Upper lobe of right lung (tissue), 1 donor: ENCODE data around the gene INTU. TPM values are rescaled to one million over a fixed set of nuclear protein-coding genes. Genes with fewer than 3 reads are reported as not detected.
"Not testable (repeated sequence)": the region's sequence is repeated elsewhere in the genome, so short reads cannot be mapped to it uniquely, and the experiment has no call there.

Experiments used
- ATAC-seq: fragments of 200-7000 bp; cut with Tn5 transposase; one replicate; pipeline ENCODE4 v1.9.1; 2020; ENCODE audit warnings: mild to moderate bottlenecking, moderate library complexity
- DNase-seq: peaks from one replicate; pipeline ENCODE4 v3.0.0-alpha.2; 2020
- H3K27ac ChIP-seq: fragments of 200-600 bp; one replicate; pipeline ENCODE4 v1.8.0; 2022
- H3K27me3 ChIP-seq: fragments of 200-600 bp; one replicate; pipeline ENCODE4 v1.8.0; 2022; ENCODE audit warnings: mild to moderate bottlenecking
- H3K36me3 ChIP-seq: fragments of 200-600 bp; one replicate; pipeline ENCODE4 v1.8.0; 2022
- H3K4me1 ChIP-seq: fragments of 200-600 bp; one replicate; pipeline ENCODE4 v1.8.0; 2022
- H3K4me3 ChIP-seq: fragments of 200-600 bp; one replicate; pipeline ENCODE4 v1.8.0; 2022; ENCODE audit warnings: mild to moderate bottlenecking
- H3K9me3 ChIP-seq: fragments of 200-600 bp; one replicate; pipeline ENCODE4 v1.8.0; 2022
- CTCF ChIP-seq: fragments of 200-600 bp; IDR thresholded peaks from one replicate; pipeline ENCODE4 v1.8.0; 2022; ENCODE audit warnings: antibody characterized with exemption
- intact Hi-C: fragments of 100-400 bp; cut with DNase I; formaldehyde crosslinking; loops from one replicate; pipeline ENCODE4 v1.11.0; 2022
- long read RNA-seq: library from polyadenylated mRNA; unstranded; transcript quantifications from one replicate; pipeline ENCODE4 v2.0.0, GENCODE V29; 2021
- total RNA-seq: library from RNA; stranded (reverse); fragmentation: NEBNext Ultra II Directional; extraction: Animal tissue kit (Norgen Biotek cat#: 25700); gene quantifications from one replicate; pipeline ENCODE4 v1.2.1, GENCODE V29; 2021
- donor health status: DM: no; HTN: yes; CAD: no; lungs with severe emphysema.

Gene INTU
- 11.4 TPM for total RNA-seq
- long read RNA-seq, partial matches to known transcripts = 1 of 4 reads
- long read RNA-seq, other reads (novel, unspliced or antisense) = 3 of 4 reads

GRCh38 chr4:127632420-127633403 lies at the start of gene INTU:
TSS of gene INTU (plus strand) at chr4:127632957. CDS start at chr4:127633035, 78 bp downstream.
- intact Hi-C loops = no loop called here
- no peaks in the 10 kb centered on the region for H3K27me3 ChIP-seq
- no peak for TF ChIP-seq CTCF
- no peaks in the 10 kb centered on the region for H3K36me3 ChIP-seq
- H3K4me1 ChIP-seq = no peaks in the 10 kb centered on the region
- DNase-seq (peak; percentile 95), ATAC-seq (peak; percentile 100)
- peak within 1 kb of the TSS; percentile 71 for H3K27ac ChIP-seq
- H3K9me3 ChIP-seq = no peaks in the 10 kb centered on the region
- H3K4me3 ChIP-seq = peak within 1 kb of the TSS; percentile 68

GRCh38 chr4:127586496-127586895 lies 46.3 kb upstream of the INTU start:
- intact Hi-C loops, ATAC-seq, H3K27me3 ChIP-seq, H3K4me1 ChIP-seq, H3K27ac ChIP-seq, DNase-seq, H3K9me3 ChIP-seq, H3K36me3 ChIP-seq, H3K4me3 ChIP-seq: not testable (repeated sequence)

GRCh38 chr4:127586922-127587571 lies 45.7 kb upstream of the INTU start:
- no peak for DNase-seq
- TF ChIP-seq CTCF = peak; percentile 67
- peak; percentile 88 for ATAC-seq
- no peak overlapping the region for H3K27ac ChIP-seq
- intact Hi-C loops = no loop called here
- no peaks in the 10 kb centered on the region for H3K4me1 ChIP-seq
- no peaks in the 10 kb centered on the region for H3K9me3 ChIP-seq
- no peak overlapping the region for H3K4me3 ChIP-seq
- H3K27me3 ChIP-seq = no peaks in the 10 kb centered on the region
- H3K36me3 ChIP-seq = no peaks in the 10 kb centered on the region

- H3K36me3 ChIP-seq, H3K27ac ChIP-seq, H3K9me3 ChIP-seq, intact Hi-C loops, H3K4me3 ChIP-seq, H3K4me1 ChIP-seq, ATAC-seq, H3K27me3 ChIP-seq, DNase-seq: not testable (repeated sequence)
Measured at GRCh38 chr4:127589153-127589552, 43.6 kb upstream of the INTU start.

GRCh38 chr4:127598656-127599055 lies 34.1 kb upstream of the INTU start:
- DNase-seq (no peak), ATAC-seq (no peak)
- H3K27me3 ChIP-seq = no peaks in the 10 kb centered on the region
- H3K27ac ChIP-seq = no peak overlapping the region
- no peaks in the 10 kb centered on the region for H3K9me3 ChIP-seq
- H3K4me3 ChIP-seq = no peak overlapping the region
- H3K36me3 ChIP-seq = no peaks in the 10 kb centered on the region
- no peak for TF ChIP-seq CTCF
- H3K4me1 ChIP-seq = no peaks in the 10 kb centered on the region
- intact Hi-C loops = no loop called here

GRCh38 chr4:127601029-127601428 lies 31.7 kb upstream of the INTU start:
- H3K27ac ChIP-seq = no peak overlapping the region
- intact Hi-C loops = no loop called here
- DNase-seq (no peak), ATAC-seq (no peak)
- H3K27me3 ChIP-seq = no peaks in the 10 kb centered on the region
- H3K4me1 ChIP-seq = no peaks in the 10 kb centered on the region
- H3K4me3 ChIP-seq = no peak overlapping the region
- H3K9me3 ChIP-seq = no peaks in the 10 kb centered on the region
- H3K36me3 ChIP-seq = no peaks in the 10 kb centered on the region
- TF ChIP-seq CTCF = no peak
